ENCODE measurements around the gene ALDH3A2.
A peak's percentile ranks its signal among the peaks of the same experiment; 100 is the strongest.
"Not testable (repeated sequence)": the region's sequence is repeated elsewhere in the genome, so short reads cannot be mapped to it uniquely, and the experiment has no call there.

ALDH3A2 gene

DNA sequence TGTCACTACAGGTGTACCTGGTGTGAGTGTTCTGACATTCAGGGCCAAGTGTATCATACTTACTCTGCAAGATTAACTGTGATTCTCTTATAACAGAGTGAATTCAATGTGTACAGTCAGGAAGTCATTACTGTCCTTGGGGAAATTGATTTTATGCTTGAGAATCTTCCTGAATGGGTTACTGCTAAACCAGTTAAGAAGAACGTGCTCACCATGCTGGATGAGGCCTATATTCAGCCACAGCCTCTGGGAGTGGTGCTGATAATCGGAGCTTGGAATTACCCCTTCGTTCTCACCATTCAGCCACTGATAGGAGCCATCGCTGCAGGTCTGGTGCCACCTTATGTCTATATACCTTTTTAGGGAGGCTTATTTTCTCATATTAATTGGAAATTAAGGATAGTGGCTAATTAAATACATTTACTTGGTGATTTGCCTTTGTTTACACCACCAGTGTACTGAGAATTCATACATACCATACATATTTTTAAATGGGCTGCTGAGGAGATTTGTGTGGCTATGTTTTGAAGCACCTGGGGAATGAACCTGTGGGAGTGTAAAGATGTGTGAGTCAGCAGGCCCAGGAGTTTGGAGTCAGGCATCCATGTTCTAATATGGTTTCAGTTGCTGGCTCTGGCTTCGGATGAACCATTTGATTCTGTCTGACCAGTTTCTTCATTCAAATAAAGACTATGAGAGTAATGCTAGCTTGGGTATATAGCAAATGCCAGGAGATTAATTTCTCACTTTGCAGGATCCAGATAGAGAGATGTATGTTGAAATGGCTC, 3.1 kb downstream of the ALDH3A2 start:
- no peak for DNase-seq

DNA sequence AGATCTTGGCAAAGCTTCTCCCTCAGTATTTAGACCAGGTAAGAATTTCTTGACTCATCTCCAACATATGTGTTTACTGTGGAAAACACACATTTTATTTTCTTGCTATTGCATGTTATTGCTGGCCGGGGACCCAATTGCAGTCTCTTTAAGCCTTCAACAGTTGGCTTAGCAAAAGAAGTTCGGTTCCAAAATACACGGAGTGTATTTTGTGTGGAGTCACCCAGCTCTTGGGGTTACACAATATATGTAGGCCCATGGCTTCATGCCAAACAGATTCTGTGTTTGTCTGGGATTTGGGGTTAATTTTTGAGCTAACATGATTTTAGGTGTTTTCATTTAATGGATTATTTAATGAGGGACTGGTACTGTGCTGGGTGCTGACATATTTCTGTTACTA, 4.0 kb downstream of the ALDH3A2 start:
- no peak for DNase-seq

DNA sequence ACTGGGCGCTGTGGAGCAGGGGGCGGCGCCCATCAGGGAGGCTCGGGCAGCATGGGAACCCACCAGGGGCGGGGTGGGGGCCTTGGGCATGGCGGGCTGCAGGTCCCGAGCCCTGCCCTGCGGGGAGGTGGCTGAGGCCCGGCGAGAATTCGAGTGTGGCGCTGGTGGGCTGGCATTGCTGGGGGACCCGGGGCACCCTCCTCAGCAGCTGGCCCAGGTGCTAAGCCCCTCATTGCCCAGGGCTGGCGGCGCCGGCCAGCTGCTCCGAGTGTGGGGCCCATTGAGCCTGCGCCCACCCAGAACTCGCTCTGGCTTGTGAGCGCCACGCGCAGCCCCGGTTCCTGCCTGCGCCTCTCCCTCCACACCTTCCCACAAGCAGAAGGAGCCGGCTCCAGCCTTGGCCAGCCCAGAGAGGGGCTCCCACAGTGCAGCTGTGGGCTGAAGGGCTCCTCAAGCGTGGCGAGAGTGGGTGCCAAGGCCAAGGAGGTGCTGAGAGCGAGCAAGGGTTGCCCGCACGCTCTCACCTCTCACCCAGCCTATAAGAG, 5.9 kb downstream of the ALDH3A2 start:
- DNase-seq = no peak

DNA sequence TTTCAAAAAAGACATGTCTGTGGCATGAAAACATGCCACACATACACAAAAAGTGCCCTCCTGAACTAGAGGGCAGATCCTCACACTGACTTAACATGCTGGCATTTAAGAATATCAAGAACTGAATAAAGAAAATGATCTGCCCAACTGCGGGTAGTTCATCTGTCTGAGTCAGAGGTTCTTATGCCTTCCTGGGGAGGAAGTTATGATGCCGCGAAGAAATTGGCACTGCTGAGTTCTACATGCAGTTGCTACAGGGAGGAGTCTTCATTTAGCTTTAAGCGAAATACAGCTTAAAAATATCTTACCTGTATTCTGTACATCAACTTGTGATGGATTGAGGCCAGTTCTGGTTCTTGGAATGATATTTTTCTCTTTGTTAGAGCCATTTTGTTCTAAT, 6.3 kb downstream of the ALDH3A2 start:
- DNase-seq = no peak

DNA sequence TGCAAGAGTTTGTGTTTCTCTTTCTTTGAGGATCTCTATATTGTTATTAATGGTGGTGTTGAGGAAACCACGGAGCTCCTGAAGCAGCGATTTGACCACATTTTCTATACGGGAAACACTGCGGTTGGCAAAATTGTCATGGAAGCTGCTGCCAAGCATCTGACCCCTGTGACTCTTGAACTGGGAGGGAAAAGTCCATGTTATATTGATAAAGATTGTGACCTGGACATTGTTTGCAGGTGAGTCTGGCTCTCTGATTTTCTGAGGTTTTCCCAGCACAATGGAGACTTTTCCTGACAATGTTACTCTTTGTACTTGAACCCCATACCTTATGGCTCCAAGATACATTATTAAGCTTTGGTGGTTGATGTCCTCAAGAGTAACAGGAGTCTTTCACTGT, 7.8 kb downstream of the ALDH3A2 start:
- DNase-seq = no peak

DNA sequence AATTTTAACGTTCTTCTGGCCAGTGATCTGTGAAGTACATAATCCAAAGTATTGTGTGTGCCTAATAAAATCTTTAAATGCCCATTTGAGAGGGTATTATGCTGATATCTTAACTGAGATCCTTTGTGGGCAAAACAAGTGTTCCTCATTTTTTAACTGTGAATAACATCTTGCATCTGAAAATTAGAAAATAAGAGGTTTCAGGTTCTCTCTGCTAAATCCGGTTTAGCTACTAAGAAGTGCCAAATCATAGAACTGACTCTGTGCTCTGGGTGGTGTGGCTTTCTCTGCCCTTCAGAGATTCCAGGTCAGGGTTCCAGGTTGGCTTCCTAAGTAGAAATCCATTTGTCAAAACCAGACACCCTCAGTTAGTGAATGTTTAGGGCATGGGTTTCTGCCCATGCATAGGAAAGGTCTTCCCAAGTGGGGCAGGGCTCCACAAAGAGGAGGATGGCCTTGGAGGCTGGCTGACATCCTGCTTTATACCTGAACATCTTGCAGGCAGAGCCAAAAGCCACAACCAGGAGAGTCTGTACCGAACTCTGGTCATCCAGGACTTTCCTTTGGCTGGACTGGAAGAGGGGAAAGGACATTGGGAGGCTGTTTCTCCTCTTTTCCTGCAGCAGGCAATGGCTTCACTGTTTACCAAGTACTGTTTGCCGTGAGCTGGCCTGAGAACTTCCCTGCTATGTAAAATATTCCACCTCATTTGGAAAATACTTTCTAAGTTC, 8.5 kb downstream of the ALDH3A2 start:
- DNase-seq = no peak

DNA sequence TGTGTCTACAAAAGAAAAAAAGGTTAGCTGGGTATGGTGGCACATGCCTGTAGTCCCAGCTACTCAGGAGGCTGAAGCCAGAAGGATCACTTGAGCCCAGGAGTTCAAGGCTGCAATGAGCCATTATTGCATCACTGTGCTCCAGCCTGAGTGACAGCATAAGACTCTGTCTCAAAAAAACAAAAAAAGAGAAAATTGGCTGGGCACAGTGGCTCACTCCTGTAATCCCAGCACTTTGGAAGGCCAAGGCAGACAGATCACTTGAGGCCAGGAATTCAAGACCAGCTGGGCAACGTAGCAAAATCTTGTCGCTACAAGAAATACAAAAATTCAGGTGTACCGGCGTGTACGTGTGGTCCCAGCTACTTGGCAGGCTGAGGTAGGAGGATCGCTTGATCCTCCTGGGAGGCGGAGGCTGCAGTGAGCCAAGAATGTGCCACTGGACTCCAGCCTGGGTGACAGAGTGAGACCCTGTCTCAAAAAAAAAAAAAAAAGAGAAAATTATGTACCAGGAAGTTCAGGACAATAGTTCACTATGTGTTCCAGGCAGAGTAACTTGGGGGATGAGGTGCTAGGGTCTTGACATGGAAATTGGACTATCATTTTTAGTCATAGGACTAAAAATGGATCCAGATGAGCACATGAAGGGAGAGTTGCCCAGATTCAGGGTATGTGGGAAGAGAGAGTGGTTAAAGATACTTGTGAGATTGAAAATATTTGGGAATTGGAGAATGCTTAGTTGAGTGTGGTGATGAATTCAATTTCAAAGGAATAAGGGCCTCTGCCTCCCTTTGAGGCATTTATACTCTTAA, 11.0 kb downstream of the ALDH3A2 start:
- DNase-seq = no peak

DNA sequence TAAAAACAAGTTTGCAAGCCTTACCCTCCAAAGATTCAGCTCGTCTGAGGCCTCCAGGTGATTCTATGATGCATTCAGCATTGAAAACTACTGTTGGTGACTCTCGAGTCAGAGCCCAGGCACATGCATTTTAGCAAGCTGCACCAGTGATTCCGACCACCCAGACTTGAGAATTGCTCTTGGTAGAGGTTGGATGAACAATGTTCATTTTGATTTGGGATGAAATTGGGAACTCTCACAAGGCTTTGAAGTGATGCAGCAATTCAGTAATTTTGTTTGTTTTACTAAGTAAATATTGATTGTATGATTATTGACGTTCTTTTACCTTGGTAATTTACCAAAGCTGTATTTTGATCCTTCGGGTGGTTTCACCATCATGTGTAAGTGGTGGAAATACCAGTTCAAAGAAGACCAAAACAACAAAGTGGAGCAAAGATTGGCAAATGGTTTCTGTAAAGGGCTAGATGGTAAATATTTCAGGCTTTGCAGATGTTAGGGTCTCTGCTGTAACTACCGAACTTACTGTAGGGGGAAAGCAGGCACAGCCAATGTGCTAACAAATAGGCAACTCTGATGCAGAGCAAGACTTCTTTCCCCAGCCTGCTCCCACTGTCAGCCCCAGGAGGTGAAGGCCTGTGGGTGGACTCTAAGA, 11.8 kb downstream of the ALDH3A2 start:
- no peak for DNase-seq

DNA sequence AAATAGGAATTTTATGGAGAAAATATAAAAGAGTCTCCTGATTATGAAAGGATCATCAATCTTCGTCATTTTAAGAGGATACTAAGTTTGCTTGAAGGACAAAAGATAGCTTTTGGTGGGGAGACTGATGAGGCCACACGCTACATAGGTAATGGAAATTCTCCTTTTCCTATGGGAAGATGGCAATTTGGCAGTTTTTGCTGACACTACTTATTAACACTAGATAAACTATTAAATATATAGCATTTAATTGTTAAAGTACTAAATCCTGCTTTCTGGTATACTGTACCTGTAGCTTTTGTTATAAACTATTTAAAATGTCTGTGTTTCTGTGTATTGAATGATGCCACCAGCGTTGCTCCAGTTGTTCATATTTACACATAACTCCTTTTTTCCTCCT, 12.6 kb downstream of the ALDH3A2 start:
- DNase-seq = no peak

DNA sequence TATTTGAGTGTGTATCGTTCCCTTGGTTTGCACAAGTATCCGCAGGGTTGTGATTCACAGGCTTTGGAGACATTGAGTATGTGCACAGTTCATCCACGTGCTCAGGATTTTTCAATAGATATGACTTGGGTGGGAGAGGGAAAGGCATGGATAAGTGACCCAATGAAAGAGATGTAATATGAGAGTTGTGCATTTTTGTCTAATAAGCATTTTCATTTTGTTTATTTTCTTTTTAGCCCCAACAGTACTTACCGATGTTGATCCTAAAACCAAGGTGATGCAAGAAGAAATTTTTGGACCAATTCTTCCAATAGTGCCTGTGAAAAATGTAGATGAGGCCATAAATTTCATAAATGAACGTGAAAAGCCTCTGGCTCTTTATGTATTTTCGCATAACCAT, 14.5 kb downstream of the ALDH3A2 start:
- DNase-seq = no peak

DNA sequence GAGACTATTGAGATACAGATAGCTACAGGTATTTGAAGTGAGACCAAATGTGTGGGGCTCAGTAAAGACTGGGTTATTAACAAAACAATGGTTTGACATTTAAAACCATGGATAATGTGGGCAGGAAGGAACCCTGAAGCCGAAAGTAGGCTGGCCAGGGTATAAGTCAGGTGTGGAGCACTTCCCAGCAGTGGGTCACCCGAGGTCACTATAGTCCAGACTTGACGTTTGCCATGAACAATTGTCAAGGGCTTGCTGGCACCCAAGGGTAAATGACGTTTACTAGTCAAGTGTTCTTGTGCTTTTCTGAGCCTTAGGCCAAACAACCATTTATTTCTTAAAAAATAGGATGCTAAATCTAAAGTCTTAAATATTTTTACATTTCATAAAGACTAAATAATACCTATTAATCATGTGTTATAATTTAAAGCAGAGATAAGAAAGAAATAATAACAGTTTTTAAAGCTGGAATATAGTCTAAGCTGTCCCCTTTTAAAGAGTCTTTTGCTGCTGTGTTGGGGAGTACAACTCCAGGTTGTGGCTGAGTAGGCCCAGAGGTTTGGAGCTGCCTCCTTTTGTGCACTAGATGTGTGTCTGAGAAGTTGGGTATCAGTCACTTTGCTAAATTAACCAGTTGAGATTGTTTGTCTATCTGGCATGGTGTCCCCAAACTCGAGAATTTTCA, 15.7 kb downstream of the ALDH3A2 start:
- peak; percentile 32 for DNase-seq

DNA sequence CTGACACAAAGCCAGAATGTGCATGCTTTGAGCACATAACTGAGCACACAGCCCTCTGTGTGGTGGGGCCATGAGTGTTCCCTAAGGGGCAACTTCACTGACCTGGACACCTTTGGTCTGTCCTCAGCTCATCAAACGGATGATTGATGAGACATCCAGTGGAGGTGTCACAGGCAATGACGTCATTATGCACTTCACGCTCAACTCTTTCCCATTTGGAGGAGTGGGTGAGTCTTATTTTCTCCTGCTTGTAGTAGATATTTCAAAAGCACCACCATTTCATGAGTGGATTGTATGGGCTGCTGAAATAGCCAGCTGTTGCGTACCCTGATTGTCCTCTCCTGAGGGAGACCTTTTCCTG, 16.2 kb downstream of the ALDH3A2 start:
- DNase-seq = no peak

DNA sequence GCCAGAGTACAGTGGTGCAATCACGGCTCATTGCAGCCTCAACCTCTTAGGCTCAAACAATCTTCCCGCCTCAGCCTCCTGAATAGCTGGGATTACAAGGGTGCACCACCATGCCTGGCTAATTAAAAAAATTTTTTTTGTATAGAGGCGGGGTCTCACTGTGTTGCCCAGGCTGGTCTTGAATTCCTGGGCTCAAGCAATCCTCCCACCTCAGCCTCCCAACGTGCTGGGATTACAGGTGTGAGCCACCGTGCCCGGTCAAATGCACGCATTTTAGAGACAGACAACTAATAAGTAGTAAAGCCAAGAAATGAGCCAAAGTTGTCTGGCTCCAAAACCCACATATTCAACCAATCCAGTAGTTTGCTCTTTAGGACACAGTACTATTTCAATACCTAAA, 21.1 kb downstream of the ALDH3A2 start:
- DNase-seq = not testable (repeated sequence)

DNA sequence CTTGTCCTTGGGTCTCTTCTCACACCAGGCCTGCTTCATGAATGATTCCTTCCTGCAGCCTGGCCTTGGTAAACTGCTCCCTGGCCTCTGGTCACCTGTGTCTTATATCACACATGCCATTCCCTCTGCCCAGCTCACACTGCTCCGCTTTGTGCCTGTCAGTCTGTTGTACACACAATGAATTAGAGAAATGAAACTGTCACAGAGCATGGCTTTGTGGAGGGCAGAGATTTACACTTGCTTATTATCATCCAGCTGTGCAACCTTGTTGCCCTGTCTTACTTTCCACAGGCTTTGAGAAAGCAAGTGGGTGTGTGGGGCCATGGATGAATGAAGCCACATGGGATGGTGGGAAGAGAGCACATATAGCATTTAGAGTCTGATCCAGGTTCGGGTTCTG, 22.4 kb downstream of the ALDH3A2 start:
- no peak for DNase-seq

DNA sequence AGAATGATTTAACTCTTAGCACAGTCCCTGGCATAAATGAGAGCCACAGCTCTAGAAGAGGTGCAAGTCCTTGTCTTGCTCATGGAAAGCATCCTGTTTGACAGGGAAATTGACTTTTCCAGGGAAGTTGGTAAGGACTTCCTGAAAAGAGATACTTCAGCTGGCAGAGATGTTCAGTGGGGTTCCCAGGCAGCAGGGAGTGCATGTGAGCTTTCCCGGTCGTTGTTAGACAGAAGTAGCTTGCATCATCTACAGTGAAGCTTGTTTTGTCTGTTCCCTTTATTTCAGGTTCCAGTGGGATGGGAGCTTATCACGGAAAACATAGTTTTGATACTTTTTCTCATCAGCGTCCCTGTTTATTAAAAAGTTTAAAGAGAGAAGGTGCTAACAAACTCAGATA, 22.9 kb downstream of the ALDH3A2 start:
- DNase-seq = no peak

DNA sequence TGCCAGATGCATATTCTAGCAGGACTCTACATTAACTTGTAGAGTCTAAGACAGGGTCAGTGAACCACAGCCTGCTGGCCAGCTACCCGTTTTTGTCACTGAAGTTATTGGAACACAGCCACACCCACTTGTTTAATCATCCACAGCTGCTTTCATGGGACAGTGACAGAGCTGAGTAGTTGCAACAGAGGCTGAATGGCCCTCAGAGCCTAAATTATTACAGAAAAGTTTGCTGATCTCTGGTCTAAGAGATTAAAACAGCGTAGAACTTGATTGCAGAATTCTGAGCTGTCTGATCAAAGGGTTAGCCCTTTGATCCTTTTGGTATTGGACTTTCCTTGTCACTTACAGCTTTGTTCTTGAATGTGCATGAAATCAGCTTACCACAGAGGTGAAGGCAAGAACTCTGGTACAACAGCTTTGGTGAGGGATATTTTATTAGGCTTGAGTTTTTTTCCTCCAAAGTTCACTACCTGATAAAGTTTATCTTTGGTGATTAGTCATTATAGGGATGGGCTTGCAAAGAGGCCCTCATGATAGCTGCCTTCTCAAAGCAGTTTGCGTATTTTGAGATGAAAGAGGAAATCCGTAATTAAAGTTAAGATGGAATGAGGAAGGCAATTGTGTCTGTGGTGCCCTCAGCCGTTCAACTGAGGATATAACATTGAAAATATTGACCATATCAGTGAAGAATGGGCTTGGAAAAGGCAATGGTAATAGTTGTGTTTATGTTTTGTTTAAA, 23.6 kb downstream of the ALDH3A2 start:
- DNase-seq = no peak

DNA sequence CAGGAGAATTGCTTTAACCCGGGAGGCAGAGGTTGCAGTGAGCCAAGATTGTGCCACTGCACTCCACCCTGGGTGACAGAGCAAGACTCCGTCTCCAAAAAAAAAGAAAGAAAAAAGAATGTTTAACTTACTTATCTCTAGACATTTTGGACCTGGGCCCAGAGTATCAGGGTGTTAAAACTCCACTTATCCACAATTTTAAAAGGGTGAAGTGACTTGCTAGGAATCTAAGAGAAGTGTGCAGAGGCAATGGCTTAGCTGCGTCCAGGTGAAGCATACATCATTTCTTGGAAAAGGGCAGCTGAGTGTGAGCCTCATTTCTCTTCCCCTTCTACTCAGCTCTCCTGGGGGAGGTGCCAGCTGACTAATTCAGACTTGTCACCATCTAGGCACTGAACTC, 25.1 kb downstream of the ALDH3A2 start:
- no peak for DNase-seq

DNA sequence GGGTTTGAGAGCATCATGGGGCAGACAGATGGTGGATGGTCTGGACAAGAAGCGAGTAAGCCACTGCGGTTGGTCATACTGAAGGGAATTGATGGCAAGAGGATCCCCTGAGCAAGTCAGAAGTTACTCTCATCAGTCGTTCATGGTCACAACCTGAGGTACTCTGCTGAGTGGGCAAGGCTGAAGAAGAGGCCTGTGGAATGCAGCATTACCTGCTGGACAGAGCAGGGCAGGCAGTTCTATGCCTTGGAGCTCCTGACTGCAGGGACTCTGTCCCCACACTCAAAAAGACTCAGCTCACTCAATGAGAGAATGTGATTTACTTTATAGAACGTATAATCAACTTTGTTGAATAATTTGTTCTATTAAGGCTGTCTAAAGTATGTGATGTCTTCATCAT, 28.3 kb downstream of the ALDH3A2 start:
- DNase-seq = no peak

DNA sequence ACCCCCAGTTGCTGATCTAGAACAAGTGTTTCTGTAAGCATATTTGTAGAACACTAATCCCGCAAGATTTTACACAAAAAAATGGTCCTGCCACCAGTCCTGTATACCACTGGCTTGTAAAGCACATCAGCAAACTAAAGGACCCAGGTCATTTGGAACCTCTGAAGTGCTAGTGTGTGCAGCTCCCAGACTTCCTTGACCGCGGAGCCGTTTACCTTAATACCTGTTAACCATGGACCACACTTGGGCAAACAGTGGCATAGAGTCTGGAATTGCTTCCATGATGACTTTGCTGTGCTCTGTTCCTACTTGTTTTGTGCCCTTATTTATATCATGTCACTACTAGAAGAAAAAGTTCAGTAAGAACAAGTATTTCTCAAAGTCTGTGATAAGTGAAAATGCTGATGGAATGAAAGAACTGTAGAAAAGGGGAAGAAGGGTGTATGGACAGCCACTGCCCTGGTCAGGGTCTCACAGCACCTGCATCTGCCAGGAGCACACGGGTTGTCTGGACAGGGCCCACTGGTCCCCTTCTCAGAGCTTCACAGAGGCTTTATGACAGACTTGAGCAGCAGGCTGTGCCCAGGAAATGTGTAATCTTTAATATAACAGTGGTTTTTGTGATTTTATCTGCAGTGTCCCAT, 29.3 kb downstream of the ALDH3A2 start:
- DNase-seq = no peak

DNA sequence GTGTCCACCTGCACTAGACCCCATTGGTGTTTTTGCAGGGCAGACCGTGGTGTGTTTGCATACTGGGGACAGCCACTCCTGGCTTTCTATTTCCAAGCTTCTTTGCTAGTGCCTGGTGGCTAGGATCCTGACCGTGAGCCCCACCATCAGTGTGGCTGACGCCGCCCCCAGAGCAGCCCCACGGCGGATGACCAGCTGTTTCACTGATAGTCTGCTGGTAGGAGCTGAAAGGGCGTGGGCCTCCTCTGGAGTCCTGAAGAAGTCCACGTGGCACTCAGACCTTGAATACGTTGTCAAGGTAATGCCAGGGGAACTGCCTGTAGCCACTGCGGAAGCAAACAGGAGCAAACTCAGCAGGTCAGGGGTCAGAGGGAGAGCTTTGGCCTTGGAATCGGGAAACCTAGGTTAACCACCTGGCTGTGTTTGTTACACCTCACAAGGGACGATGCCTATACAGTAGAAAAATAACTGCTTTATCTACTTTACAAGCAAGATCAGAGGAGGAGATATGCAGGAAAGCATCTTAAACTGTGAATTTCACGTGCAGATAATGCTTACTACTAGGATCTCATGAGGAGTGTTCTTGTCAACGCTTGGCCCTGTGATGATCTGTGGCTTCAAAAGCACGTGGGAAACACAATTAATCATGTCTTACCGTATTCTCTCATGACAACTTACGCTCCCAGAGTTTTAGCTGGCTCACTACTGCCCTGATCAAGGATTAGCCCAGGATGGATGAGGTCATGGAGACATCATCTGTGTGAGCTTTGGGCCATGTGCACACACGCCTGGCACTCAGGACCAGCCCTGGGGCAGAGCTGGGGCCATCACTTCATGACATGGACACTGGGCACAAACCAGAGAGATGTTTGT, 30.3 kb downstream of the ALDH3A2 start:
- no peak for DNase-seq
